ENCODE results near the gene KIAA0040. TPM values are rescaled to one million over a fixed set of nuclear protein-coding genes. Genes with fewer than 3 reads are reported as not detected.

The KIAA0040 gene
- total RNA-seq, 1 donor from 2014 or later = not detected

DNA sequence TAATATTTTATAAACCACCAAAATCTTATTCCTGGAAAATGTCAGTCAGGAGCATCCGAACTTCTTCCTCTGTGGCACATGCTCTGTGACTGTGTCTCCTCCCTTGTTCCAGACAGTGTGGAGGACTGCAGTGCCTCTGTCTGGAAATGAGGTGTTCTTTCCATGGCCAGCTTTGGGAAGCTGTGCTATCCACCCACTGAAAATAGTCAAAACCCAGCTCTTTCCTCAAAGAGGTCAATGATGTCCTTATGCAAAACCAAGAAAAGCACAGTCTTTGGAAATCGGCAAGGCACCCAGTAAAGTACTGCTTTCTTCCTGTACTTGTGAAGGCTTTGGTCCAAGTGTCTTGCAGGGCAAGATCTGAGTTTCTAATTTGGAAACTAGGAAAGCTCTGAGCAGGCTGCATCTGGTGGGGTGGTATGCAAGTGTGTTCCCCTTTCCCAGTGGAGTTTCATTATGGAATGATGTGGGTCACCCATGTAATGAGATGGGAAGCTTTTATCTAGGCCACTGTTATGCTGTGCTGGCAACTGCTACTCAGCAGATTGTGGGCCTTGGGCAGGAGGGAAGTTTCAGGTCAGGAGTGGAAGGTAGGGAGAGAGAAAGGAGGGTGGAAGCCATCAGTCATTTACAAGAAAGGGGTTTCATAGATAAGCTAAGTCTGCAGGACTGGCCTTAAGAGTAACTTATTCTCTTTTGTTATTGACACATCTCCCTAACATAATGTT is 6.0 kb downstream of the KIAA0040 start:
- TF ChIP-seq, protein P1, sequence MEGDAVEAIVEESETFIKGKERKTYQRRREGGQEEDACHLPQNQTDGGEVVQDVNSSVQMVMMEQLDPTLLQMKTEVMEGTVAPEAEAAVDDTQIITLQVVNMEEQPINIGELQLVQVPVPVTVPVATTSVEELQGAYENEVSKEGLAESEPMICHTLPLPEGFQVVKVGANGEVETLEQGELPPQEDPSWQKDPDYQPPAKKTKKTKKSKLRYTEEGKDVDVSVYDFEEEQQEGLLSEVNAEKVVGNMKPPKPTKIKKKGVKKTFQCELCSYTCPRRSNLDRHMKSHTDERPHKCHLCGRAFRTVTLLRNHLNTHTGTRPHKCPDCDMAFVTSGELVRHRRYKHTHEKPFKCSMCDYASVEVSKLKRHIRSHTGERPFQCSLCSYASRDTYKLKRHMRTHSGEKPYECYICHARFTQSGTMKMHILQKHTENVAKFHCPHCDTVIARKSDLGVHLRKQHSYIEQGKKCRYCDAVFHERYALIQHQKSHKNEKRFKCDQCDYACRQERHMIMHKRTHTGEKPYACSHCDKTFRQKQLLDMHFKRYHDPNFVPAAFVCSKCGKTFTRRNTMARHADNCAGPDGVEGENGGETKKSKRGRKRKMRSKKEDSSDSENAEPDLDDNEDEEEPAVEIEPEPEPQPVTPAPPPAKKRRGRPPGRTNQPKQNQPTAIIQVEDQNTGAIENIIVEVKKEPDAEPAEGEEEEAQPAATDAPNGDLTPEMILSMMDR (IDR thresholded peaks at IDR 0.05; ENCODE audit: partially characterized antibody, unreplicated experiment) = no peak
- Mint-ChIP-seq H3K4me3 (ENCODE audit: unreplicated experiment) (no peak overlapping the region), H3K36me3 (ENCODE audit: unreplicated experiment) (no peaks in the 10 kb centered on the region), H3K27me3 (ENCODE audit: unreplicated experiment) (no peaks in the 10 kb centered on the region), H3K27ac (ENCODE audit: unreplicated experiment) (no peak overlapping the region), H3K4me1 (ENCODE audit: low read depth, unreplicated experiment) (no peaks in the 10 kb centered on the region), H3K9me3 (ENCODE audit: unreplicated experiment) (no peaks in the 10 kb centered on the region)
- DNase-seq = no peak

DNA sequence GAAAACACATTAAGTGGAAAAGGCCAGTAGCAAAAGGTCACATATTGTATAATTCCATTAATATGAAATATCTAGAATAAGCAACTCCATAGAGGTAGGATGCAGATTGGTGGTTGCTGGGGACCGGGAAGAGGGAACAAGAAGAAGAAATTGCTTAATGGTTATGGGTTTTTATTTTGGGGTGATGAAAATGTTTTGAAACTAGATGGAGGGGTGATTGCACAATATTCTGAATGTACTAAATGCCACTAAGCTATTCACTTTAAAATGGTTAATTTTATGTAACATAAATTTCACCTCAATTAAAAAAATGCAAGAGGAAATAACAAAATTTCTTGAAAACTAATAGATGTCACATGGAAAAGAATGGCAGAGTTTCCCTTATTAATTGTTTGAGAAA is 6.7 kb downstream of the KIAA0040 start:
- TF ChIP-seq, protein P1 (IDR thresholded peaks at IDR 0.05; ENCODE audit: partially characterized antibody, unreplicated experiment) = no peak
- no peak overlapping the region for H3K4me3 Mint-ChIP-seq (ENCODE audit: unreplicated experiment)
- no peaks in the 10 kb centered on the region for H3K36me3 Mint-ChIP-seq (ENCODE audit: unreplicated experiment)
- H3K27ac Mint-ChIP-seq (ENCODE audit: unreplicated experiment) = no peak overlapping the region
- no peak for DNase-seq
- peaks cover 2% of the 10 kb centered on the region for H3K9me3 Mint-ChIP-seq (ENCODE audit: unreplicated experiment)
- no peaks in the 10 kb centered on the region for H3K27me3 Mint-ChIP-seq (ENCODE audit: unreplicated experiment)
- H3K4me1 Mint-ChIP-seq (ENCODE audit: low read depth, unreplicated experiment) = no peaks in the 10 kb centered on the region

DNA sequence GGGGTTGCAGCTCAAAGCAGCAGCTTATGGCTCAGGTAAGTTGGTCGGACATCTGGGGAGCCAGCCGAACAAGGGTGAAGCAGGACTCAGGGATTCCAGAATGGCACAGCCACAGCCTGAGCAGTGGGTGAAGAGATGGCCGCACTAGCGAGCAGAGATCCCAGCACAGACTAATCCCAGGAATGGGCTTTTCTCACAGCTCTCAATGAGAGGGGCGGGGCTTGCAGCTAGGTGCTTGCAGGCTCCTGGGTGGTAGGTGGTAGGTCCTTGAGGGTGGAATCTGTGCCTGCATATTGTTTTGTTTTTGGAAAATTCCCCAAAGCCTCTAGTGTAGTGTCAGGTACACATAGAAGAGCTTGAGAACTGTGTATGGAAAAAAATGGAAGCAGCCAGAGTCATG is 9.0 kb downstream of the KIAA0040 start:
- no peaks in the 10 kb centered on the region for H3K36me3 Mint-ChIP-seq (ENCODE audit: unreplicated experiment)
- no peak overlapping the region for H3K27ac Mint-ChIP-seq (ENCODE audit: unreplicated experiment)
- H3K4me1 Mint-ChIP-seq (ENCODE audit: low read depth, unreplicated experiment) = no peaks in the 10 kb centered on the region
- peaks cover 2% of the 10 kb centered on the region for H3K9me3 Mint-ChIP-seq (ENCODE audit: unreplicated experiment)
- DNase-seq = no peak
- TF ChIP-seq, protein P1 (IDR thresholded peaks at IDR 0.05; ENCODE audit: partially characterized antibody, unreplicated experiment) = no peak
- no peaks in the 10 kb centered on the region for H3K27me3 Mint-ChIP-seq (ENCODE audit: unreplicated experiment)
- H3K4me3 Mint-ChIP-seq (ENCODE audit: unreplicated experiment) = no peak overlapping the region

DNA sequence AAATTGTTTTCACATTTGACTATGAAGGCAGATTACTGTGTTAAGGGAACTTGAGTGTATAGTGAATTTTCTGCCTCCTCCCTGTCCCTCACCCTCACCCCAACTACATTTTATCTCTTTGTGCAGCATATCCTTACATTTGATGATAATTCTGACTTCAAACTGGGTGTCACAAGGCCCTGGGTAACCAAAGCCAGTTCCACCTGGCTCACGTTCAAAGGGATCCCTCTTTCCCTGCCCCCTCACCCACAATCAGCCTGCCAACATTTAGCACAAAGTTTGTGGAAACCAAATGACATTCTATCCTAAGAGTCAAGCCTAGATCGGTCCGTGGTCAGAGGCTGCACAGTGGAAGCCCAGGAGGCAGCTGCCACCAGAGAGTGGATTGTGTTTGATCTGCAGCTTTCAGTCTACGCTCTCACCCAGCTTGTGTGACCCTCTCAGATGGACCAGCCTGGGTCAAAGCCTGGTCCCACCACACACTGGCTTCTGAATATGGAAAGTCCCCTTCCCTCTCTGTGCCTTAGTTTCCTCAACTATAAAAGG is 10.3 kb downstream of the KIAA0040 start:
- H3K4me3 Mint-ChIP-seq (ENCODE audit: unreplicated experiment) = no peak overlapping the region
- H3K27ac Mint-ChIP-seq (ENCODE audit: unreplicated experiment) = no peak overlapping the region
- TF ChIP-seq, protein P1 (IDR thresholded peaks at IDR 0.05; ENCODE audit: partially characterized antibody, unreplicated experiment) = no peak
- H3K36me3 Mint-ChIP-seq (ENCODE audit: unreplicated experiment) = no peaks in the 10 kb centered on the region
- H3K27me3 Mint-ChIP-seq (ENCODE audit: unreplicated experiment) = no peaks in the 10 kb centered on the region
- no peaks in the 10 kb centered on the region for H3K4me1 Mint-ChIP-seq (ENCODE audit: low read depth, unreplicated experiment)
- peaks cover 2% of the 10 kb centered on the region for H3K9me3 Mint-ChIP-seq (ENCODE audit: unreplicated experiment)
- no peak for DNase-seq

DNA sequence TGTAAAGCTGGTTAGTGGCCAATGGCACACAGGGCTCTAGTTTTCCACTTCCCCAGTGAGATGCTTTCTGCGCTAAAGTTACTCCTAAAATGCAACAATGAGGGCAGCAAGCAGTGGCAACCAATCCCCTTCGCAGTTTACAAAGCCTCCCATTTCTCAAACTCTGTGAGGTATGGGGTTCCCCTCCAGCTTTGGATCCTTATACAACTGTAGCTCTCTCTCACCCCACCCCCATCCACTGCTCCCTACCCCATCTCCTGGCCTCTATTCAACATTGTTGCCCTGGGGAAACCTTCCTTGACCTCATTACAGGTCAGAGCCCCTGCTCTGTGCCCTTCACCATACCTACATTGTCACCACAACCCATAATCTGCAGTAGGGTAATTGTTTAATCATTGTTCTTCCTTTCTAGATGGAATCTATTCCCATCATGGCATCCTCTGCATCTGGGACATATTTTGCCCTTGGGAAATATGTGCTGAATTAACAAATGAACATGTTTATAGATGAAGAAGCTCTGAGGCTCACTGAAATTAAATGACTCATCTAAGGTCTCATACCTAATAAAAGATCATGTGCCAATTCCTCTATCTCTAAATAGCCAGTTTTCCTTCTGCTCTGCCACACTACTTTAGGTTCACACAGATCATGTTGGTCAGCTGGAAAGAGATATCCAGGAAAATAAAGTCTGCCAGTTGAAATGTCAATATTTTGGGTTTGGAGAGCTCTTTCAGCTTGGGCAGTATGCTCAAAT is 12.6 kb downstream of the KIAA0040 start:
- Mint-ChIP-seq H3K27ac (ENCODE audit: unreplicated experiment) (no peak overlapping the region), H3K27me3 (ENCODE audit: unreplicated experiment) (no peaks in the 10 kb centered on the region), H3K36me3 (ENCODE audit: unreplicated experiment) (no peaks in the 10 kb centered on the region), H3K9me3 (ENCODE audit: unreplicated experiment) (peaks cover 2% of the 10 kb centered on the region), H3K4me3 (ENCODE audit: unreplicated experiment) (no peak overlapping the region), H3K4me1 (ENCODE audit: low read depth, unreplicated experiment) (no peaks in the 10 kb centered on the region)
- TF ChIP-seq, protein P1 (IDR thresholded peaks at IDR 0.05; ENCODE audit: partially characterized antibody, unreplicated experiment) = no peak
- DNase-seq = no peak

Measured in glutamatergic neuron (in vitro differentiated cells).